ENCODE measurements around the gene C1orf21.

GRCh38 chr1:184385865-184386311 is 941 bp upstream of the C1orf21 start:
- TF ChIP-seq, protein P1, sequence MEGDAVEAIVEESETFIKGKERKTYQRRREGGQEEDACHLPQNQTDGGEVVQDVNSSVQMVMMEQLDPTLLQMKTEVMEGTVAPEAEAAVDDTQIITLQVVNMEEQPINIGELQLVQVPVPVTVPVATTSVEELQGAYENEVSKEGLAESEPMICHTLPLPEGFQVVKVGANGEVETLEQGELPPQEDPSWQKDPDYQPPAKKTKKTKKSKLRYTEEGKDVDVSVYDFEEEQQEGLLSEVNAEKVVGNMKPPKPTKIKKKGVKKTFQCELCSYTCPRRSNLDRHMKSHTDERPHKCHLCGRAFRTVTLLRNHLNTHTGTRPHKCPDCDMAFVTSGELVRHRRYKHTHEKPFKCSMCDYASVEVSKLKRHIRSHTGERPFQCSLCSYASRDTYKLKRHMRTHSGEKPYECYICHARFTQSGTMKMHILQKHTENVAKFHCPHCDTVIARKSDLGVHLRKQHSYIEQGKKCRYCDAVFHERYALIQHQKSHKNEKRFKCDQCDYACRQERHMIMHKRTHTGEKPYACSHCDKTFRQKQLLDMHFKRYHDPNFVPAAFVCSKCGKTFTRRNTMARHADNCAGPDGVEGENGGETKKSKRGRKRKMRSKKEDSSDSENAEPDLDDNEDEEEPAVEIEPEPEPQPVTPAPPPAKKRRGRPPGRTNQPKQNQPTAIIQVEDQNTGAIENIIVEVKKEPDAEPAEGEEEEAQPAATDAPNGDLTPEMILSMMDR (IDR thresholded peaks at IDR 0.05 in 8 of 11, conservative IDR thresholded peaks at IDR 0.05 in 3 of 11) = no peak
- no peak for TF ChIP-seq POLR2AphosphoS5 (IDR thresholded peaks at IDR 0.05)
- no peak for TF ChIP-seq POLR2A (IDR thresholded peaks at IDR 0.05)
